HUES64 (cell line): ENCODE data around the gene ERC1.

Experiments used
- H3K27ac ChIP-seq: 2 replicates; pipeline ENCODE4 v1.7.0; 2013; ENCODE audit warnings: low read depth, low read length, inconsistent platforms
- H3K27me3 ChIP-seq: 2 replicates; pipeline ENCODE4 v1.6.1; 2013; ENCODE audit warnings: mild to moderate bottlenecking, low read length; ENCODE audit not compliant: insufficient read depth
- H3K36me3 ChIP-seq: 2 replicates; pipeline ENCODE4 v1.6.1; 2013; ENCODE audit warnings: mild to moderate bottlenecking, low read length; ENCODE audit not compliant: insufficient read depth
- H3K4me1 ChIP-seq: 2 replicates; pipeline ENCODE4 v1.6.1; 2013; ENCODE audit warnings: mild to moderate bottlenecking, low read length, moderate library complexity; ENCODE audit not compliant: insufficient read depth
- H3K4me3 ChIP-seq: 2 replicates; pipeline ENCODE4 v1.5.1; 2013; ENCODE audit warnings: mild to moderate bottlenecking, low read length, moderate library complexity
- H3K9ac ChIP-seq: 2 replicates; pipeline ENCODE4 v1.6.1; 2013; ENCODE audit warnings: mild to moderate bottlenecking, low read depth, low read length
- H3K9me3 ChIP-seq: 2 replicates; pipeline ENCODE4 v1.6.1; 2013; ENCODE audit warnings: low read depth, low read length; ENCODE audit not compliant: insufficient read depth
- WGBS: fragments of 150-250, 120-280 bp; methylation state at CpG from one replicate; pipeline ENCODE4 v1.1.7; 2013; ENCODE audit warnings: missing lambda C conversion rate; 5-methylcytosine and 5-hydroxymethylcytosine counted together

ERC1 gene

GRCh38 chr12:1357171-1357570 lies 366.1 kb downstream of the ERC1 start:
- H3K27me3 ChIP-seq: no peaks in the 10 kb centered on the region
- H3K4me1 ChIP-seq: peaks cover 4% of the 10 kb centered on the region; the same call in 1 of the 2 replicates
- no peak overlapping the region for H3K9ac ChIP-seq
- no peak overlapping the region for H3K27ac ChIP-seq
- WGBS: 89% methylated on average over 5 of the region's 6 CpGs
- no peaks in the 10 kb centered on the region for H3K36me3 ChIP-seq
- no peak overlapping the region for H3K4me3 ChIP-seq
- no peaks in the 10 kb centered on the region for H3K9me3 ChIP-seq

- Histone ChIP-seq H3K27me3 (no peaks in the 10 kb centered on the region), H3K4me1 (peaks cover 4% of the 10 kb centered on the region; the same call in 1 of the 2 replicates), H3K9ac (no peak overlapping the region), H3K4me3 (no peak overlapping the region), H3K27ac (no peak overlapping the region), H3K9me3 (no peaks in the 10 kb centered on the region), H3K36me3 (no peaks in the 10 kb centered on the region)
- WGBS: no CpG with 5 or more reads among the region's 1 CpG
Measured at GRCh38 chr12:1357711-1358110, 366.7 kb downstream of the ERC1 start.

DNA sequence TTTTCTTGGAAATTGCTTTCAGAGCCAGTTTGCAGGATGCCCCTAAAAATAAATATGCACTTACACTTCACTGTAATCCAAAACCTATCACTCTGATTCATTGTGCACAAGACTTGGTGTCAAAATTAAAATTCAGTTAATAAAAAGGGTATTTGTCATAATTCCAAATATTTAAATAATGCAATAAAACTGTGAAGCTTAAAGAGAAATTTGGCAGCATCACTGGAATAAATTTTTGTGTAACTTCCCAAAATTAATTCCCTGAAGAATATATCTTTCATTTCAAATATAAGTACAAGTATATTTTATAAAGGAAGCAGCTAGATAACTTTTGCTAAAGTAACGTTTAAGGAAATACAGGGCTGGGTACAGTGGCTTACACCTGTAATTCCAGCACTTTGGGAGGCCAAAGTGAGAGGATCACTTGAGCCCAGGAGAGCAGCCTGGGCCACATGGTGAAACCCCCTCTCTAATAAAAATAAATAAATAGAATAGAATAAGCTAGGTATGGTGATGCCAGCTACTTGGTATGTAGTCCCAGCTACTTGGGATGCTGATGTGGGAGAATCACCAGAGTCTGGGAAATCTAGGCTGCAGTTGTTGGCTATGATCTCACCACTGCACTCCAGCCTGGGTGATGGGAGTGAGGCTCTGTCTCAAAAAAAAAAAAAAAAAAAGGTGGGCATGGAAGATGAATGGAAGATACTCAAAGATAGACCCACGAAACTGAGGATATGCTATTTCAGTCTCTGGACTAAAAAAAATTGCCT lies 369.6 kb downstream of the ERC1 start:
- H3K9ac ChIP-seq: no peak overlapping the region
- H3K36me3 ChIP-seq: no peaks in the 10 kb centered on the region
- no peaks in the 10 kb centered on the region for H3K4me1 ChIP-seq
- H3K27me3 ChIP-seq: no peaks in the 10 kb centered on the region
- H3K9me3 ChIP-seq: no peaks in the 10 kb centered on the region
- 95% methylated on average over 2 of the region's 2 CpGs for WGBS
- H3K27ac ChIP-seq: no peak overlapping the region
- H3K4me3 ChIP-seq: no peak overlapping the region

DNA sequence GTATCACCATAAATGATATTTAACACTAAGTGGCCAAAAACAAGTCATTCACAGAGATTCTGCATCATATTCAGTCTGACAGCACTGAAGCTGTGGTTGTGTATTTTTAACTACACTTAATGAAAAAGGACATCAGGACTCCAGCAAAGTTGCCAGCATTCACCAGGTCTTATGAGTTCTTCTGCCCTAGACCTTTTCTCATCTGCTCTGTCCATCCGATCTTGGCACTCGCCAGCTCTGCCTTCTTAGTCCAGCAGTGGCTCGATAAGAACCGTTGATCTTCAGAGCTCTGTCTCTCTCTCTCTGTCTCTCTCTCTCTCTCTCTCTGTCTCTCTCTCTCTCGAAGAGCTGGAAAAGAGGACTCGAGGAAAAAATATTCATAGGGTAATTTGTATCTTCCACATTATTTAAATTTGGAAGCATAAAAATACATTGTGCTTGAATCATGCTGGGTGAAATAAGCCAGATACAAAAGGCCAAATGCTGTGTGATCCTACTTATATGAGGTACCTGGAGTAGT lies 371.2 kb downstream of the ERC1 start:
- H3K36me3 ChIP-seq: no peaks in the 10 kb centered on the region
- H3K4me3 ChIP-seq: no peak overlapping the region
- WGBS: 94% methylated on average over 4 of the region's 6 CpGs
- peaks cover 3% of the 10 kb centered on the region; the same call in 1 of the 2 replicates for H3K4me1 ChIP-seq
- H3K27ac ChIP-seq: no peak overlapping the region
- no peaks in the 10 kb centered on the region for H3K9me3 ChIP-seq
- H3K27me3 ChIP-seq: no peaks in the 10 kb centered on the region
- H3K9ac ChIP-seq: no peak overlapping the region

DNA sequence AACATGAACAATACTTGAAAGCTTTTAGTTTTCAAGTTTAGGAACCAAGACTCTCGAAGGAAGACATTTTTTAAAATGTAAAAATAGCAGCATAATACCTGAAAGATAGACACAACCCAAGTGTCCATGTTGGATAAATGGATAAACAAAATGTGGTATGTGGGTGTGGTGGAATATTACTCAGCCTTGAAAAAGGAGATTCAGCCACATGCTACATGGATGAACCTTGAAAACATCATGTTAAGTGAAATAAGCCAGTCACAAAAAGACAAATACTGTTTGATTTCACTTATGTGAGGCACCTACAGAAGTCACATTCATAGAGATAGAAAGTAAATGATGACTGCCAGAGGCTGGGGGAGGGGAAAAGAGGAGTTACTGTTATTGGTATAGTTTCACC lies 374.7 kb downstream of the ERC1 start:
- no peaks in the 10 kb centered on the region for H3K9me3 ChIP-seq
- H3K9ac ChIP-seq: no peak overlapping the region
- 100% methylated on average over 1 of the region's 1 CpG for WGBS
- H3K4me3 ChIP-seq: no peak overlapping the region
- peaks cover 20% of the 10 kb centered on the region for H3K4me1 ChIP-seq
- no peaks in the 10 kb centered on the region for H3K36me3 ChIP-seq
- no peaks in the 10 kb centered on the region for H3K27me3 ChIP-seq
- no peak overlapping the region for H3K27ac ChIP-seq

DNA sequence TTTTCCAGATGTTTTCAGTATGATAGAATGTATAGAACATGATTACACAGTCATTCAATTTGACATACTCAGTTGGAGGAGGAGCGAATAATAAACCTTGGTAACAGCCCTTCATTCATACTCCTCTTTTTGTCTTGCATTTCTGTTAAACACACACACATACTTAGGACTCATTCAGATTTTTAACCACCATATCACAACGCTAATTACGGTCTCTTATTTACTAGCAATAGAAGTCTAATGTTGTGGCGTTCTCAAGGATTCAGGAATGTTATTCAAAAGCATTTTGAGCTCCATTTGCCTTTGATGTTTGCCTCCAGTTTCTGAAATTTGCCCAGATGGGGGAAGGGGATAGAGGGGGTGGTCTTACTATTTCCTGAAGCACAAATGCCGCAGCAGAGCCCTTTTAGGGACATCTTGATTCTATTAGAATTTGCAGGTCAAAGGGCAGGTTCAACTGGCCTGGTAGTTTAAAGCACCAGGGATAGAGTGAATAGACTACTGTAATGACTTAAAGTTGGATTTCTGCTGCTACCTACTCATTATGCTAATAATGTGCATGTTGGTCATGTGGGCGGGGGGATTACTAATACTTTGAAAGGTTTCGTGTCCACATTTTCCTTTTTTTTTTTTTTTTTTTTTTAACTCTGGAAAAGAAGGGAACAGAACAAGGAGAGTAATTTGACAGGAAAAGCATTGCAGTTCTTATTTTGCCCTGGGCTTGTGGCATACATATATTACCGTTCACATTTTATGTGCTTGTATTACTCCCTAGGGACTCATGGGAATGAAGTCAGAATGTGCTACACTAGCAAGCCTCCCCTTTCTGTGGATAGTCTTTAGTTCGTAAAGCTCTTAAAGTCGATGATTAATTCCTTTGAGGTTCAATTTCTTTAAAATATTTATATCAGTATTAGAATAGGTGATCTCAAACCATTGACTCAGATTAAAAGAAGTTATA lies 376.6 kb downstream of the ERC1 start:
- Histone ChIP-seq H3K9ac (no peak overlapping the region), H3K4me3 (no peak overlapping the region), H3K27me3 (no peaks in the 10 kb centered on the region), H3K36me3 (no peaks in the 10 kb centered on the region), H3K27ac (no peak overlapping the region), H3K9me3 (no peaks in the 10 kb centered on the region), H3K4me1 (peaks cover 20% of the 10 kb centered on the region)
- WGBS: 92% methylated on average over 8 of the region's 10 CpGs

- Histone ChIP-seq H3K36me3 (no peaks in the 10 kb centered on the region), H3K9ac (no peak overlapping the region), H3K27ac (no peak overlapping the region), H3K4me1 (peaks cover 20% of the 10 kb centered on the region), H3K9me3 (no peaks in the 10 kb centered on the region), H3K4me3 (no peak overlapping the region), H3K27me3 (no peaks in the 10 kb centered on the region)
- WGBS: 91% methylated on average over 5 of the region's 5 CpGs
Measured at GRCh38 chr12:1369460-1369859, 378.4 kb downstream of the ERC1 start.

DNA sequence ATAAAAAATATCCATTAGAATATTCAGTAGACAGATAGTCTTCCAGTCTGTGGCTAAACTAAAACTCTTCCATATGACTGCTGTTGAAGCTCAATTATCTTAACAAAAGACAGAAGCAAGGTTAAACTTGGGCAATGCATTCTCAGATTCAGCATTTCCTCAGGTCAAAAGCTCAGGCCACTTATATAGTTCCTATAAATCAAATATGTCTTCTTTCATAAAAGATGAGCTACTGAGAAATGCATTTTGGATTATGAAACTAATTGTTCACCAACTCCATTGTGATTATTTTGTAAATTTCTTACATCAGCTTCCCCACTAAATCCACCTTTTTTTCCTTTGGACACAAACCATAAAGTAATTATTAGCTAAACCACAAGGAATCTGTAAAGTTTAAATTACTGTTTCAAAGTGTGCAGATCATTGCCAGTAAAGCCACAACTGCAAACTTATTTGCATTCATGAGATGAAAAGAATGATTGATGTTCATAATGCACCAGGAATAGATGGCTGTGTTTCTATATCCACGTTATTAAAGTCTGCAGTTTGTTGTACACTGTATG lies 379.0 kb downstream of the ERC1 start:
- no peak overlapping the region for H3K4me3 ChIP-seq
- 100% methylated on average over 1 of the region's 1 CpG for WGBS
- H3K27ac ChIP-seq: no peak overlapping the region
- no peaks in the 10 kb centered on the region for H3K9me3 ChIP-seq
- no peak overlapping the region for H3K9ac ChIP-seq
- peaks cover 20% of the 10 kb centered on the region for H3K4me1 ChIP-seq
- no peaks in the 10 kb centered on the region for H3K36me3 ChIP-seq
- H3K27me3 ChIP-seq: no peaks in the 10 kb centered on the region

DNA sequence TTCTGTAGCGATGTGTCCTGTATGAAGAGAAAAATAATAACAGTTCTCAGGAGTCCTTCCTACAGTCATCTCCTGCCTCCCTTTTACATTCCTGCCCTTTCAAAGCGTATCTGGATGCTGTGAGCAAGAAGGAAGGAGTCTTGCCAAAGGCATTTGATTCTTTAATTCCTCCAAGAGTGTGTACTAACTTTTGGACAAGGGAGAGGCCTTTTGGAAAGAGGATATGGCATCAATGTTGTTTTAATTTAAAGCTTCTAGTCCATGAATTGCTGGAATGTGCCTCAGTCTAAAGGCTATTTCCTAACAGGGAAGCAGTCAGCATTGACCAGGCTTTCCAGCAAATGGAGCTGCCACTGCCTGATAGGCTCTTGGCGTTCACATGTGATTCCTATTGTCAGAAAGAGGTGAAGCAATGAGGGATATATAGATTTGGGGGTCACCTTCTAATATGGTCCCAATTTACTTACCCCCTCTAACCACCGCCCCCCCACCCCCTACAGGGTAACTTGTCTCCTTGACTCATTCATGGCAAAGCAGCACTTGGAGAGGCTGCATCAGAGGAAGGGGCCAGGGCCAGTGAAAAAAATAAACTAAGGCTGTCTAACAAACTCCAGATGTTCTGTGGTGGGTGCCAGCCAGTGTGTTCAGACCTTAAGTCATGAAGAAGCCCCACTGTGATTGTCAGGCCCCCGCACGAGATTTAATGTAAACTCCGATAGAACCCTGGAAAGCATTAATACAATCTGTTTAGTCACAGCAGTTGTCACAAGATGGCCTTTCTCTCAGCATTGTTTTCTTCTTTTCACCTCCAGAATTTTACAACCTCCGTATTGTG lies 383.1 kb downstream of the ERC1 start:
- H3K27me3 ChIP-seq: no peaks in the 10 kb centered on the region
- H3K36me3 ChIP-seq: no peaks in the 10 kb centered on the region
- H3K4me3 ChIP-seq: no peak overlapping the region
- H3K9me3 ChIP-seq: no peaks in the 10 kb centered on the region
- H3K9ac ChIP-seq: no peak overlapping the region
- WGBS: 90% methylated on average over 7 of the region's 8 CpGs
- H3K4me1 ChIP-seq: peaks cover 8% of the 10 kb centered on the region; the same call in 1 of the 2 replicates
- H3K27ac ChIP-seq: no peak overlapping the region

- H3K27ac ChIP-seq: no peak overlapping the region
- 97% methylated on average over 6 of the region's 6 CpGs for WGBS
Measured at GRCh38 chr12:1375323-1375722, 384.3 kb downstream of the ERC1 start.

More at GRCh38 chr12:1375323-1375722, 384.3 kb downstream of the ERC1 start:
- no peak overlapping the region for H3K4me3 ChIP-seq
- H3K36me3 ChIP-seq: no peaks in the 10 kb centered on the region
- H3K9me3 ChIP-seq: no peaks in the 10 kb centered on the region
- no peaks in the 10 kb centered on the region for H3K4me1 ChIP-seq
- no peak overlapping the region for H3K9ac ChIP-seq
- no peaks in the 10 kb centered on the region for H3K27me3 ChIP-seq
